NCI-H2029 treated with DMSO at 0.1 percent for 48 hours (cell line): ENCODE data around the gene SNCG.

Experiments used
- DNase-seq: peaks from one replicate; lab custom pipeline; 2025; lab: John Stamatoyannopoulos, UW

SNCG gene

GRCh38 chr10:86960863-86961434 is 2.5 kb downstream of the SNCG start:
- no peak for DNase-seq

GRCh38 chr10:86961481-86962091 is 3.2 kb downstream of the SNCG start:
- no peak for DNase-seq

DNA sequence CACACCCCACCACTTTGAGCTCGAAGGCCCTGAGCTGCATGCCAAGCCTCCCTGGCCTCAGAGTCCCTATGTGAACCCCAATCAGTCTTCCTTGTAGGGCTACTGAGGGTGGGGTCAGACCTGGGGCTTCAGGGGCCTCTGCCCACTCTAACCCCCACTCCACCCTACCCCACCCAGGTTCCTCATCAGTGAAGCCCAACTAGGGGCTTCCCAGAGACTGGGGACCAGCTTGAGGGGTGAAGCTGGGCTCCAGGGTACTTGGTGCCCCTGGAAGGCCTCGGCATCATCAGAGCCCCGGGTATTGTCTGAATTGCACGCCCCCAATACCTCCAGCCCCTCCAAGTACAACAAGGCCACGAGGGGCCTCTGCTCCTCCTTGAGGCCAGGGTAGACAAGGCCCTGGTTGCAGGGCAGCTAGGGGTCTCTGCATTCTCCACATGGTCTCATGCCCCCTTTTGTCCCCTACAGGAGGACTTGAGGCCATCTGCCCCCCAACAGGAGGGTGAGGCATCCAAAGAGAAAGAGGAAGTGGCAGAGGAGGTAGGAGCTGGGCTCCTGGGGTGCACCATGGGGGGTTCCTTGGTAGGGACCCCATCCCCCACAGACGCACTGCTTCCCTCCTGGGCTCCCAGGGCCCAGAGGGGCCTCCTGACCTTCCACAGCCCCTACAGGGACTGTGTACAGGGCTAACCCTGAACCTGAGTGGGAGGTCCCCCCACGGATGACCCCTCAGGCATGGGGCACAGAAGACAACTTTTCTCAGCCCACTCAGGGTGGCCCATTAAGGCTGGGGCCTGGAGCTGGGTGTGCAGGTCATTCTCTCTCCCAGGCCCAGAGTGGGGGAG is 4.0 kb downstream of the SNCG start:
- no peak for DNase-seq

DNA sequence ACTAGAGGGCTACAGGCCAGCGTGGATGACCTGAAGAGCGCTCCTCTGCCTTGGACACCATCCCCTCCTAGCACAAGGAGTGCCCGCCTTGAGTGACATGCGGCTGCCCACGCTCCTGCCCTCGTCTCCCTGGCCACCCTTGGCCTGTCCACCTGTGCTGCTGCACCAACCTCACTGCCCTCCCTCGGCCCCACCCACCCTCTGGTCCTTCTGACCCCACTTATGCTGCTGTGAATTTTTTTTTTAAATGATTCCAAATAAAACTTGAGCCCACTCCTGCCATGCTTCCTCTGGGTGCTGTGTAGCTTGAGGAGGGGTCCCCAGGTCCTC is 4.5 kb downstream of the SNCG start:
- no peak for DNase-seq

DNA sequence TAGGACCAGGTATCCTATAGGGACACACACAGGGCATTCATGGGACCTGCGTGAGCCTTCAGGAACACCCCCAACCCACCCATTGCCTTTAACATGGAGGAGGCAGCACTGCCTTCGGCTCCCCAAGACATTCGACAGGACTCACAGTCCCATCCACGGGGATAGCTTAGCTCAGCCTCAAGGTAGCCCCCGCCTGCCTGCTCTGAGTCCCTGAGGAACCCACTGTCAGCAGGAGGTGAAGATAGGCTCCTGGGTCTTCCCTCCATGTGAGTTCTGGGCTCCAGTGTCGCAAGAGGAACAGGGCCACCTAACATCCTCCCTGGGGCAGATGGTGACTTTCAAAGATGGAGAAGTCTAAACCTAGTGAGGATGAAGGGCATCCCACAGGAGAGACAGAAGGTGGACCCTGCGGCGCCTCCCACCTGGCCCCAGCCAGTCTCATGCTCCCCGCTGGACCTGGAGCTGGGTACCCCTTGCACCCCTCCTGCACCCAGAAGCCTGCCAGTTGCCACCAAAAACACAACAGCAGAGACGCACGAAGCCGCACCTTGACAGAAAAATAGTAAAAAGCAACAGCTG is 5.0 kb downstream of the SNCG start:
- no peak for DNase-seq

GRCh38 chr10:86964061-86964846 is 5.9 kb downstream of the SNCG start:
- DNase-seq: no peak

DNA sequence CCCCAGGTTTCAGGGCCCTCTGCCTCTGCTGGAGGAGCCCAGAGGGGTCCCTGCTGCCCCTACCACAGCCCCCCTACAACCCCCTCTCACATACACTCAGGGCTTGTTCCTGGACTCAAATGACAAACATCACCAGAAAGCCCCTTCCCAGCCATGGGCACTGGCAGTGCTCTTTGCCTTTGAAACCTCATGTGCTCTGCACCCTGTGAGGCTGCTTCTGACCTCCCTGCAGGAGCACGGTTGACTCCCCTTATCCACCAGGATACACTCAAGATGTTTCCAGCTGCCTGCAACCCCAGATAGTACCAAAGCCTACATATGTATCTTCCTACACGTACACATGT is 6.4 kb downstream of the SNCG start:
- DNase-seq: no peak

DNA sequence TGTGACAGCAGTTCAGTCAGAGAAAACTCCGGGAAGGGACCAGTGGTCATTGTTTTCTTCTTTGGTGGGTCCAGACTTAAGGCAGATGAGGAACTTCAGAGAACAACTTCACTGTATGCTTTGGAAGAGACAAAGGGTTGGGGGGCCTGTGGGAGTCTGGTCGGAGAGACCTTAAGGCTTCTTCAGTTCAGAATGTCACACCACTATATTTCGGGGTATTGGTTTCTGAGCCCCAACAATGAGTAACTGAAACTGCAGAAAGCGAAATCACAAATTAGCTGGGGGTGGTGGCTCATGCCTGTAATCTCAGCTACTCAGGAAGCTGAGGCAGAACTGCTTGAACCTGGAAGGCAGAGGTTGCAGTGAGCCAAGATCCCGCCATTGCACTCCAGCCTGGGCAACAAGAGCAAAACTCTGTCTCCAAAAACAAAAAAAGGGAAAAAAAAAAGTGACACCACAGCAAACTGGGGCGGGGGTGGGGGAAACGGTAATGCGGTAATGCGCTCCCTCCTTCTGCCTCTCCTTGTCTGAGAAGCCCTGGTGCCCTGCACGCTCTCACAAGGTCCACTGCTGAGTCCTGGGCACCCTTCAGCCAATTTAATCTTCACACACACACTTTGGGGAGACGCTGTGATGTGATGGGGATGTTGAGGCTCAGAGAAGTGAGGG is 7.7 kb downstream of the SNCG start:
- DNase-seq: no peak

- DNase-seq: no peak
Measured at GRCh38 chr10:86967481-86967941, 9.1 kb downstream of the SNCG start.

GRCh38 chr10:86968271-86968993 is 10.0 kb downstream of the SNCG start, which contains the start of gene ADIRF:
Gene ADIRF, plus strand, starts transcription at chr10:86968482. Its CDS starts 63 bp downstream, at chr10:86968545.
- no peak for DNase-seq

- no peak for DNase-seq
Measured at GRCh38 chr10:86968994-86969355, 10.6 kb downstream of the SNCG start.

- no peak for DNase-seq
Measured at GRCh38 chr10:86969421-86970041, 11.1 kb downstream of the SNCG start.

DNA sequence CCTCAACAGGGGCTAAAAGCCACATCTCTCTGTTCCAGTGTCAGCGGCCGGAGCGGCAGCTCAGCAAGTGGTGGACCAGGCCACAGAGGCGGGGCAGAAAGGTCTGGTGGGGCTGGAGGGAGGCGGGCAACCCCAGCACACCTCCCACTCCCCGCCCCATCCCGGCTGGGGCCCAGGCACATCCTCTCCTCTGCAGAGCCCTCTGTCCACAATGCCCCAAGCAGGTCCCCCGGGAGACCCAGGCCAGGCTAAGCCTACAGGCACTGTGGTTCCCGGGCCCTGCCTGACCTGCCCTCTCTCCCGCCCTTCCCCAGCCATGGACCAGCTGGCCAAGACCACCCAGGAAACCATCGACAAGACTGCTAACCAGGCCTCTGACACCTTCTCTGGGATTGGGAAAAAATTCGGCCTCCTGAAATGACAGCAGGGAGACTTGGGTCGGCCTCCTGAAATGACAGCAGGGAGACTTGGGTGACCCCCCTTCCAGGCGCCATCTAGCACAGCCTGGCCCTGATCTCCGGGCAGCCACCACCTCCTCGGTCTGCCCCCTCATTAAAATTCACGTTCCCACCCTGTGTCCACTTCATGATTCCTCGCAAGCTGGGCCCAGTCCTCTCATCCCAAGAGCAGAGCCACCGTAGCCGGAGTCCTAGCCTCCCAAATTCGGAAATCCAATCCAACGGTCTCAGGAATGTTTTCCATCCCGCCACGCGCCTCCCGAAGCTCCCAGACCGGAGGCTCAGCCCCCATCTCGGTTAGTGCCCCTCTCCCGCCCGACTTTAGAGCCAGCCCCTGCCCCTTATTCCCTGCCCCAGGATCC is 12.0 kb downstream of the SNCG start:
- DNase-seq: no peak

DNA sequence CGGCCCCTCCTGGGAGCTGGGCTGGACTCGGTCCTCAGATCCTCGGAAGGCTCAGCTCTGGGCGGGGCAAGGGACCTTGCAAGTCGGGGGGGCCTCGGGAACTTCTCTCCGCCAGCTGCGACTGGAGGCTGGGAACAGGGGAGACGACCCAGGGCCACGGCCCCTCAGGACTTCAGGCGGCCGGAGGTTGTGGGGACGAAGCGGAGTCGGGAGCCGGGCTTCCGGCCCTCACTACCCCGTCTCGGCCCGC is 12.5 kb downstream of the SNCG start:
- no peak for DNase-seq

DNA sequence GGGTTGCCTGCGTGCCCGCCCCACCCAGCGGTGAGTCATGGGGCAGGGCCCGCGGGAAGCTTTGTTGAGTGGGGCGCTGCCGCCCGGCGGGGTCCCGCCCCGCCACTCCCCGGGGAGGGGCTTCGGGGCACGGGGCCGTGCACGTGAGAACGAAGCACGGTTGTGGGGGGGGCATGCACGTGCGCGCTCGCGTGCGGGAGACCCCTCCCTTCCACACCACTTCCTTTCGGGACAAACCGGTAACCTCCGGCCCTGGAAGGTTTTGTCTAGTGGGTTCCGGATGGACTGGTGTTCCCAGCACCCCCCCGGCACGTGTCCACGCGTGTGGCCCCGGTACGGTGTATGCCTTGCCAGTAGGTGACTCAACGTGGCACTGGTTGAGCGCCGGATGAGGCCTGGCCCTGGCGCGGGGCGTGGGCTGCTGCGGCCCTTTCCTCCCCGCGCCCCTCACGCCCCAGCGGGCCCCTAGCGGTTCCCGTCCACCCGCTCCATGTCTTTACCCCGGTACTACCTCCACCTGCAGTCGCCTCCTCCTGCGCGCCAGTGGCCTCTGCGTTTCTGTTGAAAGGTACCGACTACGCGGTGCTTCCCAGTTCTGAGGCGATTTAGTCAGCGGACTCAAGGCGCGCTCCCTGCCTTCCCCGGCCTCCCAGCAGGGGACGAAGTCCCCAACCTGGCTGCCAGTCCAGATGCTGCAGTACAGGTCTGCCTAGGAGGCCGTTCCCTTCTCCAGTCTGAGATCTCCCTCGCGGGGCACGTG is 13.0 kb downstream of the SNCG start:
- DNase-seq: peak; percentile 6

DNA sequence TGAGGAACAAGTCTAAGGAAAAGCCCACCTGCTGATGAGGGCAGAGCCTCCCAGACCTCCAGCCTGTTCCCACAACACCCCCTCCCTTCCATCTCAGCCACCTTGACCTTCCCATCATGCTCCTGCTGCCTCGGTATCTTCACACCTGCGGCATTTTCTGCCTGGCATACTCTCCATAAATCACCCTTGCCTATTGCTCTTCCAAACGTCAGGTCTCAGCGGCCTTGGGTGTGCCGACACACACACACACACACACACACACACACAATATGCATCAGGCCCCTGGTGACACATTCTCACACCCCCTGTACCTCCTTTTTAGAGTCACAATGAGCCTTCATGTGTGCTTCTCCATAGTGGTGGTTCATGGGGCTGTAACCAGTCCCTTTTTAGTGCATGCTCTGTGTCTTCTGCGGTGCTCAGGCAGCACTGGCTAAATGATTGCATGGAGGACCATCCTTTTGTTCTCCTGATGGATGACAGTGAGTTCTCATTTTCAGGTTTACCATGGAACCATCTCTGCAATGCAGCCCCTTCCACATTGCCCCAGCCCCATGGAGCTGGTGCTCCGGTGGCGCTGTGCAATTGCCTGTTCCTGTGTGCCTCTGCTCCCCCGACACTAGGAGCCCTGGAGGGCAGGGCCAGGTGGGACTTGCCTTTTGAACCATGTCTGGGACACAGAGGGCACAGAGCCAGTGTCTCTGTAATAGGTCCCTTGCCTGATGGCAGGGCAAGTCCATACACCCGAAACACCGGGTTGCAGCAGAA is 14.4 kb downstream of the SNCG start:
- DNase-seq: no peak

GRCh38 chr10:86974484-86974883 is 16.1 kb downstream of the SNCG start:
- DNase-seq: no peak

DNA sequence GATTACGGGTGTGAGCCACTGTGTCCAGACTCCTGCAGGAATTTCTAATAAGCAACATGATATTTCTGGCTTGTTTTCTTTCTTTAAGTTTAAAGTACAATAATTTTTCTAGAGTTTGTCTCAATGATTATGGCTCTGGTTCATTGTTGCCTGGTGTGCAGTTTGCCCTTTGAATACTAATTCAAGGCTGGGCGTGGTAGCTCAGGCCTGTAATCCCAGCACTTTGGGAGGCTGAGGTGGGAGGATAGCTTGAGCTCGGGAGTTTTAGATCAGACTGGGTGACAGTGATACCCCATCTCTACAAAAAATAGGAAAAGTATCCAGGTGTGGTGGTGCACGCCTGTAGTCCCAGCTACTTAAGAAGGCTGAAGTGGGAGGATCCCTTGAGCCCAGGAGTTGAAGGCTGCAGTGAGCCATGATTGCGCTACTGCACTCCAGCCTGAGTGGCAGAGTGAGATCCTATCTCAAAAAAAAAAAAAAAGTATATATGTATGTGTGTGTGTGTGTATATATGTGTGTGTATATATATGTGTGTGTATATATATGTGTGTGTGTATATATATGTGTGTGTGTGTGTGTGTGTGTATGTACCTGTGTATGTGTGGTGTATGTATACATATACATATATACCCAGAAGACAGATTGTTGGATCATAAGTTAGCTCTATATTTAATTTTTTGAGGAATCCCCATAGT is 18.1 kb downstream of the SNCG start:
- DNase-seq: no peak
